ENCODE data around the gene AMZ1.
"Not testable (repeated sequence)": the region's sequence is repeated elsewhere in the genome, so short reads cannot be mapped to it uniquely, and the experiment has no call there.

Gene AMZ1

GRCh38 chr7:2714636-2715035 lies 26.6 kb downstream of the AMZ1 start:
- DNase-seq = no peak

GRCh38 chr7:2715341-2716231 lies 27.6 kb downstream of the AMZ1 start:
- DNase-seq = no peak

- DNase-seq = no peak
Observed at GRCh38 chr7:2716488-2716887, 28.5 kb downstream of the AMZ1 start.

GRCh38 chr7:2716906-2717292 lies 28.9 kb downstream of the AMZ1 start:
- no peak for DNase-seq

- peak; percentile 75 for DNase-seq
Observed at GRCh38 chr7:2717293-2718261, 29.6 kb downstream of the AMZ1 start.

- DNase-seq = no peak
Observed at GRCh38 chr7:2718296-2718965, 30.4 kb downstream of the AMZ1 start.

GRCh38 chr7:2719007-2719406 lies 31.0 kb downstream of the AMZ1 start:
- DNase-seq = peak; percentile 27

- peak; percentile 15 for DNase-seq
Observed at GRCh38 chr7:2720024-2720423, 32.0 kb downstream of the AMZ1 start.

GRCh38 chr7:2721842-2722241 lies 33.8 kb downstream of the AMZ1 start:
- no peak for DNase-seq

GRCh38 chr7:2722591-2722990 lies 34.6 kb downstream of the AMZ1 start:
- no peak for DNase-seq

GRCh38 chr7:2723138-2723850 lies 35.3 kb downstream of the AMZ1 start:
- DNase-seq = no peak

GRCh38 chr7:2724036-2724435 lies 36.0 kb downstream of the AMZ1 start:
- DNase-seq = not testable (repeated sequence)

- no peak for DNase-seq
Observed at GRCh38 chr7:2724453-2725177, 36.6 kb downstream of the AMZ1 start.

GRCh38 chr7:2725178-2726105 lies 37.4 kb downstream of the AMZ1 start:
- no peak for DNase-seq

- DNase-seq = no peak
Observed at GRCh38 chr7:2726316-2727018, 38.5 kb downstream of the AMZ1 start.

- not testable (repeated sequence) for DNase-seq
Observed at GRCh38 chr7:2727206-2727605, 39.2 kb downstream of the AMZ1 start.

- no peak for DNase-seq
Observed at GRCh38 chr7:2728316-2729030, 40.5 kb downstream of the AMZ1 start.

GRCh38 chr7:2729031-2729892 lies 41.3 kb downstream of the AMZ1 start:
- DNase-seq = no peak
